HG03460 (cell line): ENCODE measurements around the gene KIF25.
"Not testable (repeated sequence)": the region's sequence is repeated elsewhere in the genome, so short reads cannot be mapped to it uniquely, and the experiment has no call there.

Experiments
- ATAC-seq: cut with Tn5 transposase; IDR thresholded peaks from one replicate; pipeline ENCODE4 v1.9.1; 2021; ENCODE audit not compliant: unreplicated experiment

The KIF25 gene

GRCh38 chr6:167974640-167975344 is 22.7 kb upstream of the KIF25 start:
- ATAC-seq, result no peak

- ATAC-seq, result no peak
Measured at GRCh38 chr6:167975458-167975857, 22.0 kb upstream of the KIF25 start.

- ATAC-seq, result not testable (repeated sequence)
Measured at GRCh38 chr6:167976116-167976657, 21.3 kb upstream of the KIF25 start.

- ATAC-seq, result no peak
Measured at GRCh38 chr6:167976708-167977107, 20.8 kb upstream of the KIF25 start.

- ATAC-seq, result no peak
Measured at GRCh38 chr6:167977717-167978467, 19.6 kb upstream of the KIF25 start.

GRCh38 chr6:167978607-167979006 is 18.9 kb upstream of the KIF25 start:
- ATAC-seq, result no peak

- no peak for ATAC-seq
Measured at GRCh38 chr6:167979436-167980139, 17.9 kb upstream of the KIF25 start.

GRCh38 chr6:167980911-167981580 is 16.4 kb upstream of the KIF25 start:
- no peak for ATAC-seq

- no peak for ATAC-seq
Measured at GRCh38 chr6:167981916-167982462, 15.5 kb upstream of the KIF25 start.

GRCh38 chr6:167984144-167984719 is 13.2 kb upstream of the KIF25 start:
- no peak for ATAC-seq

- ATAC-seq, result no peak
Measured at GRCh38 chr6:167984876-167985604, 12.4 kb upstream of the KIF25 start.

GRCh38 chr6:167985911-167986595 is 11.4 kb upstream of the KIF25 start:
- no peak for ATAC-seq

GRCh38 chr6:167987396-167988153 is 9.9 kb upstream of the KIF25 start:
- ATAC-seq, result no peak

GRCh38 chr6:167988154-167988495 is 9.3 kb upstream of the KIF25 start:
- no peak for ATAC-seq

- no peak for ATAC-seq
Measured at GRCh38 chr6:167988945-167989841, 8.3 kb upstream of the KIF25 start.

GRCh38 chr6:167990016-167990945 is 7.2 kb upstream of the KIF25 start:
- no peak for ATAC-seq
